Bone marrow (tissue), 2 donors: ENCODE results near the gene TCIRG1.
A peak's percentile ranks its signal among the peaks of the same experiment; 100 is the strongest.
"Not testable (repeated sequence)": the region's sequence is repeated elsewhere in the genome, so short reads cannot be mapped to it uniquely, and the experiment has no call there.

Experiments
- DNase-seq, 2 donors: peaks; one replicate each; lab custom pipeline; 2025; lab: John Stamatoyannopoulos, UW

TCIRG1 gene

GRCh38 chr11:68038718-68039525 is at the start of gene TCIRG1:
TSS of gene TCIRG1 (plus strand) at chr11:68039025. CDS start at chr11:68041272, 2,247 bp downstream.
- peak in 1 of 2 donors; percentile 33 for DNase-seq

- DNase-seq, result not testable (repeated sequence)
These were observed 48.1 kb upstream of the TCIRG1 start for GRCh38 chr11:67990546-67991346.

GRCh38 chr11:67991347-67992121 is 47.3 kb upstream of the TCIRG1 start:
- DNase-seq, result not testable (repeated sequence)

- peak in 1 of 2 donors; percentile 21 for DNase-seq
These were observed 45.0 kb upstream of the TCIRG1 start for GRCh38 chr11:67993821-67994220.

- not testable (repeated sequence) for DNase-seq
These were observed 44.4 kb upstream of the TCIRG1 start for GRCh38 chr11:67994387-67994786.

GRCh38 chr11:67995129-67995528 is 43.7 kb upstream of the TCIRG1 start:
- not testable (repeated sequence) for DNase-seq

GRCh38 chr11:67995579-67995978 is 43.2 kb upstream of the TCIRG1 start:
- not testable (repeated sequence) for DNase-seq

- DNase-seq, result no peak
These were observed 42.8 kb upstream of the TCIRG1 start for GRCh38 chr11:67996051-67996450.

GRCh38 chr11:67996622-67997474 is 42.0 kb upstream of the TCIRG1 start:
- DNase-seq, result peak in 1 of 2 donors; percentile 58

GRCh38 chr11:67997475-67997921 is 41.3 kb upstream of the TCIRG1 start:
- DNase-seq, result no peak

GRCh38 chr11:67998150-67999045 is 40.4 kb upstream of the TCIRG1 start:
- no peak for DNase-seq

- DNase-seq, result no peak
These were observed 39.6 kb upstream of the TCIRG1 start for GRCh38 chr11:67999201-67999629.

GRCh38 chr11:67999704-68000103 is 39.1 kb upstream of the TCIRG1 start:
- no peak for DNase-seq

GRCh38 chr11:68002575-68002937 is 36.3 kb upstream of the TCIRG1 start:
- no peak for DNase-seq

- peak in 1 of 2 donors; percentile 18 for DNase-seq
These were observed 35.6 kb upstream of the TCIRG1 start for GRCh38 chr11:68002938-68003845.

- peak; percentile 19 to 60 for DNase-seq
These were observed 34.8 kb upstream of the TCIRG1 start, which contains the start of gene UNC93B1 for GRCh38 chr11:68003846-68004550. TSS of gene UNC93B1 (minus strand) at chr11:68004097. CDS start at chr11:68004043, 54 bp downstream.

GRCh38 chr11:68004551-68005335 is 34.1 kb upstream of the TCIRG1 start:
- DNase-seq, result no peak
